HG03066 (cell line): Measurements from ENCODE around the gene ZCCHC4.

Experiments
- ATAC-seq: cut with Tn5 transposase; IDR thresholded peaks from one replicate; pipeline ENCODE4 v1.9.1; 2021; ENCODE audit warnings: low read depth; ENCODE audit not compliant: unreplicated experiment

The ZCCHC4 gene, protein sequence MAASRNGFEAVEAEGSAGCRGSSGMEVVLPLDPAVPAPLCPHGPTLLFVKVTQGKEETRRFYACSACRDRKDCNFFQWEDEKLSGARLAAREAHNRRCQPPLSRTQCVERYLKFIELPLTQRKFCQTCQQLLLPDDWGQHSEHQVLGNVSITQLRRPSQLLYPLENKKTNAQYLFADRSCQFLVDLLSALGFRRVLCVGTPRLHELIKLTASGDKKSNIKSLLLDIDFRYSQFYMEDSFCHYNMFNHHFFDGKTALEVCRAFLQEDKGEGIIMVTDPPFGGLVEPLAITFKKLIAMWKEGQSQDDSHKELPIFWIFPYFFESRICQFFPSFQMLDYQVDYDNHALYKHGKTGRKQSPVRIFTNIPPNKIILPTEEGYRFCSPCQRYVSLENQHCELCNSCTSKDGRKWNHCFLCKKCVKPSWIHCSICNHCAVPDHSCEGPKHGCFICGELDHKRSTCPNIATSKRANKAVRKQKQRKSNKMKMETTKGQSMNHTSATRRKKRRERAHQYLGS

DNA sequence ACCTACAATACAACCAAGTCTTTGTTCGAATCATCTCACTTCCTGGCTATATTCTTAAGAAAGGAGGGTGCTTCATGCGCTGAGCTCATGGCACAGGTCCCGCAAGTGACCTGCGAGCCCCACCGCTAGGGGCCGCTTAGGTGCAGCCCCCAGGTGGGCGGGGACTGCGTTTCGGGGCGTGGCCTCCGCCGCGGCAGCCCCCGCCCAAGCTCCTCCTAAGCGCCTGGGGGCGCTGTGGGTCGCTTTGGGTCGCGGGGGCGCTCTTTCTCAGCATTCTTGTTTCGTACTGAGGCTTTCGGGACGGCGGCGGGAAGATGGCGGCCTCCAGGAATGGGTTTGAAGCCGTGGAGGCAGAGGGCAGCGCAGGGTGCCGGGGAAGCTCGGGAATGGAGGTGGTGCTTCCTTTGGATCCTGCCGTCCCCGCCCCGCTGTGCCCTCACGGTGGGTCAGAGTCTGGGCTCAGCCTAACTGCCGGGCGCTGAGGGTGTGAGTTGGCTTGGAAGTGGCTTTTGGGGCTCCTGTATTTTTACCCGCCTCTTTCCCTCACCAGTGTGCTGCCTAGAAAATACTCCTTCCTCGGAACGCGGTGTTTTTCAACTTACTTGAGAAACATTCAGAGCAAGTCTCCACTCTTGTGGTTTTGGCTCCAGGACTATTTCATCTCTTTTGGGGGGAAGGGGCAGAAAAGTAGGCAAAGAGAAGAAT lies at the start of gene ZCCHC4:
ZCCHC4 (plus strand) TSS at position 279 of the 705 bp plus-strand sequence; CDS start at position 315, 36 bp downstream.
- ATAC-seq: peak; percentile 73

DNA sequence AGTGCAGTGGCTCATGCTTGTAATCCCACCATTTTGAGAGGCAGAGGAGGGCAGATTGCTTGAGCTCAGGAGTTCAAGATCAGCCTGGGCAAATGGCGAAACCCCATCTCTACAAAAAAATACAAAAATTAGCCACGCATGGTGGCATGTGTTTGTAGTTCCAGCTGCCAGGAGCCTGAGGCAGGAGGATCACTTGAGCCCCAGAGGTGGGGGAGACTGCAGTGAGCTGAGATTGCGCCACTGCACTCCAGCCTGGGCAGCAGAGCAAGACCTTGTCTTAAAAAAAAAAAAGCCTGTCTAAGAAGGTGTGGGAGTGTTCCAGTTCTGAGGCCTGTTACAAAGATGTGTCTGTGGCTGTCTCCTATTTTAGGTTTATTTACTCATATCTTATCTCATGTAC lies 40.7 kb upstream of the ZCCHC4 start:
- no peak for ATAC-seq

DNA sequence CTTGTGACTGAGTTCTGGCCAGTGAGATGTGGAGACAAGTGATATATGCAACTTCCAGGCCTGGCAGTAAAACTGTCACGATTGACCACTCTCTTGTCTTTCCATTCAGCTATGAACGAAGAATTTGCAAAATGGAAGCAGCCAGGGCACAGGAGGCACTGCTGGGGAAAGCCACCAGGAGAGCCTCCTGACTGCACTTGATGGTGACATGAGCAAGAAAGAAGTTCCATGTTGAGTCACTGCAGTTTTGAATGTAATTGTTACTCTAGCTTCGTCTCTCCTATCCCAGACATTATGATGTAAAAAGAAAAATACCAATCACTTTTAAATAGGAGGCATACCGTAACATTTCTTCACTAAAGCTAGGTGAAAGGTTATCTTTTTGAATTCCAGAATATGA lies 32.4 kb upstream of the ZCCHC4 start:
- ATAC-seq: no peak

DNA sequence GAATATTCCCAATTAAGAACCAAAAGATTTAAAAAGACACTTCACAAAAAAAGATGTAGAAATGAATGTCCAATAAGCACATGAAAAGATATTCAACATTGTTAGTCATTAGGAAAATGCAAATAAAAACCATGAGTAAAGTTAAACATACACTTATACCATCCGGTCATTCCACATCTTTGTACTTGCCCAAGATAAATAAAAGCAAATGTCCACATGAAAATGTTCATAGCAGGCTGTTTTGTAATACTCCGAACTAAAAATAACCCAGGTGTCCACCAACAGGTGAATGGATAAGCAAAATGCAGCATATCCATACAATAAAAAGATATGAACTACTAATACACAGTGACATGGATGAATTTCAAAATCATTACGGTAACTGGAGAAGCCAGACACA lies 28.6 kb upstream of the ZCCHC4 start:
- no peak for ATAC-seq

DNA sequence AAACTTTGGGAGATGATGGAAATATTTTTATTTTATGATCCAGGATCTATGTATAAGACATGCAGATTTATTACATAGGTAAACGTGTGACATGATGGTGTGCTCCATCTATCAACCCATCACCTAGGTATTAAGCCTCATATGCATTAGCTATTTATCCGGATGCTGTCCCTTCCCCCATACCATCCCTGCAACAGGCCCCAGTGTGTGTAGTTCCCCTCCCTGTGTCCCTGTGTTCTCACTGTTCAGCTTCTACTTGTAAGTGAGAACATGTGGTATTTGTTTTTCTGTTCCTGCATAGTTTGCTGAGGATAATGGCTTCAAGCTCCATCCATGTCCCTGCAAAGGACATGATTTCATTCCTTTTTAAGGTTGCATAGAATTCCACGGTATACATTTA lies 28.1 kb upstream of the ZCCHC4 start:
- no peak for ATAC-seq

DNA sequence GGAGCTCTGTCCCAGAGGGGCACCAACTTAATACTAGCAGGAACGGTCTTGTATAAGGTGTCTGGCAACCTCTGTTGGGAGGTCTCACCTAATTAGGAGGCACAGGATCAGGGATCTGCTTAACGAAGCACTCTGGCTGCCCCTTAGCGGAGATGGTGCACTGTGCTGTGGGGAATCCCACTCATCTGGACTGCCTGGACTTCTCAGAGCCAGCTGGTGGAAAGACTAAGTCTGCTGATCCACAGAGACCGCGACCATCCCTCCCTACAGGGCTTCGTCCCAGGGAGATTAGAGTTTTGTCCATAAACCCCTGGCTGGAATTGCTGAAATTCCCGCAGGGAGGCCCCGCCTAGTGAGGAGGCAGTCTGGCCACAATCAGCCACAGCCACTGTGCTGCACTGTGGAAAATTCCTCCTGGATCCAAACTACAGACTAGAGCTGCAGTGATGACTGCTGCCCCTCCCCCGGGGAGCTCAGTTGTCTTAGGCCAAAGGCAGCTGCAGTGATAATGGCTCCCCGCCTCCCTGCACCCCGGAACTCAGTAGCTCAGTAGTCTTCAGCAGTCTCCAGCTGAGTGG lies 22.0 kb upstream of the ZCCHC4 start:
- ATAC-seq: no peak

GRCh38 chr4:25291158-25291733 lies 21.3 kb upstream of the ZCCHC4 start:
- ATAC-seq: no peak

GRCh38 chr4:25297528-25298242 lies 14.9 kb upstream of the ZCCHC4 start:
- no peak for ATAC-seq

GRCh38 chr4:25299476-25300203 lies 12.9 kb upstream of the ZCCHC4 start:
- ATAC-seq: no peak

DNA sequence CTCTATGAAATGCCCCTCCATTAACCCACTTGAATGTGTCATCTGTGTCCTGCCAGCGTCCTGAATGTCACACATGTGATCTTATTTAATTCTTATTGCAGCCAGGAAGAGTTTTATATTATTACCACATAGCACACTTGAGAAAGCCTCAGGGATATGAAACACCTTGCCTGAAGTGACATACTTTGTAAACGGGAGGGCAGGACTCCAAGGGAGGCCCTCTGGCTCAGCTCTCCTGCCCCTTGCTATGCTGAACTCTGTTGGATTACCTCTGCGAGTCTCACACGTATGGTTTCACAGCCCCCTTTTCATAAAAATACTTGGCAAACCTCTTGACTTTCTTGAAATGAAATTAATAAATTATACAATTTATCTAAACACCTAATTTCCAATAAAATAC lies 11.1 kb upstream of the ZCCHC4 start:
- no peak for ATAC-seq

DNA sequence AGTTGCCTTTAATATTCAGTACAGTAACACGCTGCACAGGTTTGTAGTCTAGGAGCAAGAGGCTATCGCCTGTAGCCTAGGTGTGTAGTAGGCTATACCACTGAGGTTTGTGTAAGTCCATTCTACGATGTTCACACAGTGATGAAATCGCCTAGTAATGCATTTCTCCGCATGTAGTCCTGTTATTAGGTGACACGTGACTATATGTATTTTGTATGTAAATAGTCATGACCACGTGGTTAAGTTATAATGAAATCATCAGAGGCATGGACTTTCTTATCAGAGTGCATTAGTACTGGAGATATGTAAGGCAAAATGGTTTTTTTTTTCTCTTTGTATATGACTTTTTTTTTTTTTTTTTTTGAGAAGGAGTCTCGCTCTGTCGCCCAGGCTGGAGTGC lies 9.9 kb upstream of the ZCCHC4 start:
- no peak for ATAC-seq

- ATAC-seq: no peak
Measured at GRCh38 chr4:25303578-25303977, 9.0 kb upstream of the ZCCHC4 start.

GRCh38 chr4:25306518-25307057 lies 6.0 kb upstream of the ZCCHC4 start:
- ATAC-seq: no peak

GRCh38 chr4:25307596-25307995 lies 5.0 kb upstream of the ZCCHC4 start:
- no peak for ATAC-seq

DNA sequence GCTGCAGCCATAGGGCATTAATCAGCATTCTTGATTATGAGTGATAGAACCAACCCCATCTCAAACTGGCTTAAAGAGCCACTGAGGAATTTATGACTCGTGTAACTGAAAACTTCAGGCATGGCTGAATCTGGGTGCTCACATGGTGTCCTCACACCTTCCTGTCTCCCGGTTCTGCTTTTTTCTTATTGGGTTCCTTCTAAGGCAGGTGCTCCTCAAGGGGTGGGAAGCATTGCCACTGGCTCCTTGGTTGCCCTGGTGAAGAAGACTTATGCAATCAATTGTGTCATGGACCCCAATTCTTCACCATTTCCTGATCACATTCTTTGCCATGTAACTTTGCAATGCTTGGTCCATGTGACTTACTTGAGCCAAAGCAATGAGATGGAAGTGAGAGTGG lies 4.3 kb upstream of the ZCCHC4 start:
- no peak for ATAC-seq

DNA sequence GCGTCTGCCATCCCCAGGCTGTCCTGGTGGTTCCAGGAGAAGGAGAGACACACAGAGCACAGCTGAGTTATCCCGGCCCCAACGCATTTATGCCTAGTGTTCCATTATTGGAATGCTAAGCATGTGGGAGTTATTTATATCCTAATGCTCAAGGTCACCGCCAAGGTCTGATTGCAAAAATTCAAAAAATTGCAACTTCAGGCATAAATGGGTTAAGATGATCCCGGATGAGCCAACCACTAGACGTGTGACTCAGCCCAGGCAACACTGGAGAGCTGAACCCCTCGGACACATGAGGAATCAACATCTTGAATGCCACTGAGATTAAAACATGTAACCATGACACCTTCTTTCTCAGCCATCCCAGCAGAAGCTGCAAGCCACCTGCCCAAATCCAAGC lies 3.8 kb upstream of the ZCCHC4 start:
- no peak for ATAC-seq

DNA sequence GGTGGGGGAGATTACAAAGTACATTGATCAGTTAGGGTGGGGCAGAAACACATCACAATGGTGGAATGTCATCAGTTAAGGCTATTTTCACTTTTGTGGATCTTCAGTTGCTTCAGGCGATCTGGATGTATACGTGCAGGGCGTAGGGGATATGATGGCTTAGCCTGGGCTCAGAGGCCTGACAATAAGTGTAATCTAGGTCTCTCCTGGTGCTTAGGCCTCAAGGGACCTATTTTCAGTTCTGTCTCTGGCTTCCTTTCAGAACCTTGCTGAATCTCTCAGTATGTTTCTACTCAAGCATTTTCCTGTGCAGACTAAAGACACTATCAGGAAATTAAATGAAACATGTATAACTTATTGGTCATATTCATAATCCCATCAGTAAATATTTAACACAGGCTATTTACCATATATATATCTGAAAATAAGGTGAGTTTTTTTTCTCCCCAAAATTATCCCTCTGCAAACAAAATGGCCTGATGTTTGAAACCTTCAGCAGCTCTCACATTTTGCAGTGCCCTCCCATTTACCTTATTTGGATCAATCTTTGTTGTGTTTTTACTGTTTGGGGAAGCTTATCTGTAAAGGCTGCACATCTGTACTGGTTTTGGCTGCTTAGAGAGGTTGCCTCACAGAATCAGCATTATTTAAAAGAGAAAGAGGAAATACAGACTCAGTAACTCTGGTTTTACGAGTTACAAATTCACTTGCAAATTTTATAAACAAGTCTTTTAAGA lies 2.3 kb upstream of the ZCCHC4 start:
- ATAC-seq: peak; percentile 52

- no peak for ATAC-seq
Measured at GRCh38 chr4:25310803-25311166, 1.8 kb upstream of the ZCCHC4 start.
